CD4-positive, alpha-beta memory T cell (primary cell): ENCODE data around the gene ZNF804A. TPM values are rescaled to one million over a fixed set of nuclear protein-coding genes. Genes with fewer than 3 reads are reported as not detected.

ENCODE experiments used
- CTCF ChIA-PET: fragments of 350-600 bp; sonication (Branson Sonifier 250); formaldehyde crosslinking; loops from one replicate; lab custom pipeline; 2021; ENCODE audit warnings: inconsistent platforms; ENCODE audit not compliant: partially characterized antibody; lab: Charles Lee
- POLR2A ChIA-PET: fragments of 350-600 bp; sonication (Branson Sonifier 250); formaldehyde crosslinking; loops from one replicate; lab custom pipeline; 2021; ENCODE audit not compliant: partially characterized antibody; lab: Charles Lee
- DNase-seq, 5 donors: peaks; one replicate each; pipeline versions ENCODE4 v3.0.0 to v3.0.0-alpha.2; 2020 to 2022; ENCODE audit warnings: mixed read lengths in 1 of 5
- H3K27ac ChIP-seq: one replicate; pipeline ENCODE4 v1.7.0; 2013; ENCODE audit warnings: low read depth, low read length
- H3K27me3 ChIP-seq: 2 replicates; pipeline ENCODE4 v1.7.0; 2013; ENCODE audit warnings: mild to moderate bottlenecking, low read length, moderate library complexity; ENCODE audit not compliant: insufficient read depth
- H3K36me3 ChIP-seq: 2 replicates; pipeline ENCODE4 v1.7.0; 2013; ENCODE audit warnings: mild to moderate bottlenecking, low read length, moderate library complexity; ENCODE audit not compliant: insufficient read depth
- H3K4me1 ChIP-seq: 2 replicates; pipeline ENCODE4 v1.7.0; 2013; ENCODE audit warnings: mild to moderate bottlenecking, low read length, moderate library complexity; ENCODE audit not compliant: insufficient read depth
- H3K4me3 ChIP-seq, 2 donors: one replicate each; pipeline ENCODE4 v1.7.0; 2013; ENCODE audit warnings: low read length in 2 of 2, mild to moderate bottlenecking in 1 of 2
- H3K9me3 ChIP-seq, 2 donors: one replicate each; pipeline ENCODE4 v1.7.0; 2013; ENCODE audit warnings: low read length in 2 of 2, control low read depth in 1 of 2; ENCODE audit not compliant: control insufficient read depth in 1 of 2
- H3K27ac Mint-ChIP-seq, 7 donors: one replicate each; pipeline ENCODE4 v1.8.0; 2020 to 2021; ENCODE audit warnings: mixed read lengths in 7 of 7, mild to moderate bottlenecking in 6 of 7, inconsistent platforms in 3 of 7, moderate library complexity in 3 of 7
- H3K27me3 Mint-ChIP-seq, 2 donors: one replicate each; pipeline ENCODE4 v1.8.0; 2020 to 2021; ENCODE audit warnings: mixed read lengths in 2 of 2
- H3K36me3 Mint-ChIP-seq, 2 donors: one replicate each; pipeline ENCODE4 v1.8.0; 2020 to 2021; ENCODE audit warnings: mixed read lengths in 2 of 2, inconsistent platforms in 1 of 2, mild to moderate bottlenecking in 1 of 2
- H3K4me1 Mint-ChIP-seq, 4 donors: one replicate each; pipeline ENCODE4 v1.8.0; 2020 to 2021; ENCODE audit warnings: mixed read lengths in 4 of 4, mild to moderate bottlenecking in 1 of 4
- H3K4me3 Mint-ChIP-seq, 8 donors: one replicate each; pipeline ENCODE4 v1.8.0; 2020 to 2021; ENCODE audit warnings: mixed read lengths in 8 of 8, mild to moderate bottlenecking in 7 of 8, moderate library complexity in 6 of 8, inconsistent platforms in 3 of 8
- H3K9me3 Mint-ChIP-seq, 8 donors: one replicate each; pipeline ENCODE4 v1.8.0; 2020 to 2021; ENCODE audit warnings: mixed read lengths in 8 of 8, mild to moderate bottlenecking in 5 of 8, inconsistent platforms in 3 of 8, moderate library complexity in 1 of 8
- intact Hi-C: fragments of 100-400 bp; cut with micrococcal nuclease; formaldehyde crosslinking; loops from one replicate; pipeline ENCODE4 v1.15.1; 2023
- polyA plus RNA-seq, 2 donors: library from polyadenylated mRNA; unstranded; fragments of 300-500 nt; fragmentation: Illumina TruSeq; gene quantifications; one replicate each; pipeline ENCODE4 v1.2.3, GENCODE V29; 2021
- total RNA-seq, 2 experiments: library from RNA; stranded (reverse); gene quantifications; one replicate each; pipeline ENCODE4 v1.2.3, GENCODE V29; 2021

Gene ZNF804A
- total and polyA plus RNA-seq, 4 experiments from 2014 or later = 0.05 to 0.06 TPM; not detected in 2

DNA sequence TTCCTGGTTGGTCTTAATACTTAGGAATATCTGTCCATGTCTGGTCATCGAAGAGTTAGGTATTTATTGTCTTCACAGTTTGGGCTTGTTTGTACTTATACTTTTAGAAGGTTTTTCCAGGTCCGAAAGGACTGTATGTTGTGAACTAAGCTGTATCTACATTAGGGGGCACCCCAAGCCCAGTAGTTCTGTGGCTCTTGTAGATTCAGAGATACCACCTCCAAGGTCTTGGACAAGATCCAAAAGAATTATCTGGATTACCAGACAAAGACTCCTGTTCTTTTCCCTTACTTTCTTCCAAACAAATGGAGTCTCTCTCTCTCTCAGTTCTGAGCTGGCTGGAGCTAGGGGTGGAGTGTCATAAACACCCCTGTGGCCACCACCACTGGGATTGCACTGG lies 328.7 kb downstream of the ZNF804A start:
- DNase-seq = no peak
- ChIA-PET POLR2A (no interaction called here), CTCF (interaction anchor here (1.3 kb wide), 1 partner anchor 17 kb away, joined by 3 read pairs; no protein-coding TSS in a partner anchor)
- Mint-ChIP-seq H3K4me1 (no peaks in the 10 kb centered on the region), H3K27ac (no peak overlapping the region), H3K36me3 (no peaks in the 10 kb centered on the region), H3K9me3 (peaks cover 3 to 34% (median 19%) of the 10 kb centered on the region in 8 donors), H3K27me3 (no peaks in the 10 kb centered on the region), H3K4me3 (no peak overlapping the region)
- Histone ChIP-seq H3K36me3 (no peaks in the 10 kb centered on the region), H3K4me3 (no peak overlapping the region), H3K27me3 (no peaks in the 10 kb centered on the region), H3K4me1 (no peaks in the 10 kb centered on the region), H3K9me3 (peaks cover 0 to 7% of the 10 kb centered on the region in 2 donors), H3K27ac (no peak overlapping the region)
- intact Hi-C loops = no loop called here

DNA sequence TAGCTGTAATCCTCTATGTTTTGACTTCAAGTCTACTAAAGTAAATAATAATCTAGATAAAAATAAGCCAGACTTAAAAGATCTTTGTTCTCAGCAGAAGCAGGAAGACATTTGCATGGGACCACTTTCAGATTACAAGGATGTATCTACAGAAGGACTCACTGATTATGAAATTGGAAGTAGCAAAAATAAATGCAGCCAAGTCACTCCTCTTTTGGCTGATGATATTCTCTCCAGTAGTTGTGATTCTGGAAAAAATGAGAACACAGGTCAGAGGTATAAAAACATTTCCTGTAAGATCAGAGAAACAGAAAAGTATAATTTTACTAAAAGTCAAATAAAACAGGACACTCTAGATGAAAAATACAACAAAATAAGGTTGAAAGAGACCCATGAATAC lies 338.4 kb downstream of the ZNF804A start:
- H3K27me3 Mint-ChIP-seq = no peaks in the 10 kb centered on the region
- Histone ChIP-seq H3K4me3 (no peak overlapping the region), H3K27me3 (no peaks in the 10 kb centered on the region), H3K36me3 (no peaks in the 10 kb centered on the region), H3K4me1 (no peaks in the 10 kb centered on the region), H3K9me3 (no peaks in the 10 kb centered on the region), H3K27ac (no peak overlapping the region)
- intact Hi-C loops = no loop called here
- H3K4me1 Mint-ChIP-seq = no peaks in the 10 kb centered on the region
- CTCF ChIA-PET = no interaction called here
- POLR2A ChIA-PET = no interaction called here
- peaks cover 0 to 13% (median 5%) of the 10 kb centered on the region in 8 donors for H3K9me3 Mint-ChIP-seq
- no peak for DNase-seq
- H3K27ac Mint-ChIP-seq = no peak overlapping the region
- no peaks in the 10 kb centered on the region for H3K36me3 Mint-ChIP-seq
- H3K4me3 Mint-ChIP-seq = no peak overlapping the region

DNA sequence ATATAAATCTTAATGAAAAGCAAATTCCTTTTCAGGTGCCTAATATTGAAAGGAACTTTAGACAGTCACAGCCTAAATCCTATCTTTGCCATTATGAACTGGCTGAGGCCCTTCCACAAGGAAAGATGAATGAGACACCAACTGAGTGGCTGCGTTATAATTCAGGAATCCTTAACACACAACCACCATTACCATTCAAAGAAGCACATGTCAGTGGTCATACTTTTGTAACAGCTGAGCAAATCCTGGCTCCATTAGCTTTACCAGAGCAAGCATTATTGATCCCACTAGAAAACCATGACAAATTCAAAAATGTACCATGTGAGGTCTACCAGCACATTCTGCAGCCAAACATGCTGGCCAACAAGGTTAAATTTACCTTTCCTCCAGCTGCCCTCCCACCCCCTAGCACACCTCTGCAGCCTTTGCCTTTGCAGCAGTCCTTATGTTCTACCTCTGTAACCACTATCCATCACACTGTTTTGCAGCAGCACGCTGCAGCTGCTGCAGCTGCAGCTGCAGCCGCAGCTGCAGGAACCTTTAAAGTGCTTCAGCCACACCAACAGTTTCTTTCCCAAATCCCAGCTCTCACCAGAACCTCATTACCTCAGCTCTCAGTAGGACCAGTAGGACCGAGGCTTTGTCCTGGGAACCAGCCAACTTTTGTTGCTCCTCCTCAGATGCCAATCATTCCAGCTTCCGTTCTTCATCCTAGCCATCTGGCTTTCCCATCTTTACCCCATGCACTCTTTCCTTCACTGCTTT lies 340.1 kb downstream of the ZNF804A start:
- POLR2A ChIA-PET = no interaction called here
- intact Hi-C loops = no loop called here

DNA sequence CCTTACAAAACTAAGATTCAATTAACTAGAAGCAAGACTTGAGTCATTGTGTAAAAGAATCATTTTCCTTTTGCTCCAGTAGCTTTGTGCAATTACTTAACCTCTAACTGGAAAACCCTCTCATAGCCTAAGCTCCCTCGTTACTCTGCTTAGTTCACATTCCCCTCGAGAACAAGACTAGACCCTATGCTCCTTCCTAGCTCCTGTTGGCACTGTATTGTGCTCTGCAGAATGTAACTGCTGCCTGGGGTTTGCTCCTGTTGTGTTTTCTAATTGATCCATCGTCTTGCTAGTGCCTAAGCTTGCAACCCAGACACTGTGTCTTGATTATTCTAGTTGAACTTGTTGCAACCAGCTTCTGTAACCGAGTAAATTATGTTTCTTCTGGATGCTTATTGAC lies 347.0 kb downstream of the ZNF804A start:
- ChIA-PET CTCF (no interaction called here), POLR2A (no interaction called here)
- H3K36me3 Mint-ChIP-seq = no peaks in the 10 kb centered on the region
- no peaks in the 10 kb centered on the region for H3K4me1 ChIP-seq
- H3K4me3 ChIP-seq = no peak overlapping the region
- intact Hi-C loops = no loop called here
- H3K27ac ChIP-seq = no peak overlapping the region
- no peaks in the 10 kb centered on the region for H3K36me3 ChIP-seq
- H3K27me3 Mint-ChIP-seq = no peaks in the 10 kb centered on the region
- peak overlapping the region in 1 of 7 donors; percentile 1 for H3K27ac Mint-ChIP-seq
- no peak for DNase-seq
- no peaks in the 10 kb centered on the region for H3K9me3 ChIP-seq
- H3K9me3 Mint-ChIP-seq = peaks cover 0 to 8% (median under 1%) of the 10 kb centered on the region in 8 donors
- no peaks in the 10 kb centered on the region for H3K27me3 ChIP-seq
- no peak overlapping the region for H3K4me3 Mint-ChIP-seq
- H3K4me1 Mint-ChIP-seq = no peaks in the 10 kb centered on the region

More for the DNA sequence above, 340.1 kb downstream of the ZNF804A start:
- DNase-seq = no peak
- no peak overlapping the region for H3K4me3 ChIP-seq
- Mint-ChIP-seq H3K27me3 (no peaks in the 10 kb centered on the region), H3K4me3 (no peak overlapping the region), H3K27ac (no peak overlapping the region), H3K4me1 (no peaks in the 10 kb centered on the region), H3K9me3 (peaks cover 0 to 8% (median 2%) of the 10 kb centered on the region in 8 donors), H3K36me3 (no peaks in the 10 kb centered on the region)
- CTCF ChIA-PET = no interaction called here
- H3K27me3 ChIP-seq = no peaks in the 10 kb centered on the region
- no peak overlapping the region for H3K27ac ChIP-seq
- no peaks in the 10 kb centered on the region for H3K9me3 ChIP-seq
- no peaks in the 10 kb centered on the region for H3K4me1 ChIP-seq
- no peaks in the 10 kb centered on the region for H3K36me3 ChIP-seq

DNA sequence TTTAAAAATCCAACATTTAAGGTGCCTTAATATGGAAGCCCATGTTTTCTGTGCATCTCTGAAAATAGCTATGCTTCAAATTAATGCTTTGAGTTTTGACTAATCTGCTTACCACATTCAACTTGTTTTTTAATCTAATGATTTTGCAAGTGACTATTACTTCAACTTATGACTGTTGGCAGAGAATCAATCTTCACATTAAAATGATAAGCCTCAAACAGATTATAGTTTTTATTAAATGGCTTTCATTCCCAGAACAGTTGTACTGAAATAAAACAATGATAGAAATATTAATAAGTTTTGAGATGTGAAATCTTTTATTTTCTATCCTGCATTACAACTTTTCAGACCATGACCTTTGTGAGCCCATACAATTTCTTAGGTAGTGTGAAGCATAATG lies 347.5 kb downstream of the ZNF804A start:
- no peaks in the 10 kb centered on the region for H3K36me3 ChIP-seq
- Mint-ChIP-seq H3K9me3 (peaks cover 0 to 8% (median under 1%) of the 10 kb centered on the region in 8 donors), H3K4me1 (no peaks in the 10 kb centered on the region), H3K36me3 (no peaks in the 10 kb centered on the region), H3K4me3 (no peak overlapping the region), H3K27me3 (no peaks in the 10 kb centered on the region), H3K27ac (no peak overlapping the region)
- H3K4me3 ChIP-seq = no peak overlapping the region
- POLR2A ChIA-PET = no interaction called here
- no peak for DNase-seq
- no peaks in the 10 kb centered on the region for H3K4me1 ChIP-seq
- no peak overlapping the region for H3K27ac ChIP-seq
- H3K9me3 ChIP-seq = no peaks in the 10 kb centered on the region
- H3K27me3 ChIP-seq = no peaks in the 10 kb centered on the region
- intact Hi-C loops = no loop called here
- CTCF ChIA-PET = no interaction called here

DNA sequence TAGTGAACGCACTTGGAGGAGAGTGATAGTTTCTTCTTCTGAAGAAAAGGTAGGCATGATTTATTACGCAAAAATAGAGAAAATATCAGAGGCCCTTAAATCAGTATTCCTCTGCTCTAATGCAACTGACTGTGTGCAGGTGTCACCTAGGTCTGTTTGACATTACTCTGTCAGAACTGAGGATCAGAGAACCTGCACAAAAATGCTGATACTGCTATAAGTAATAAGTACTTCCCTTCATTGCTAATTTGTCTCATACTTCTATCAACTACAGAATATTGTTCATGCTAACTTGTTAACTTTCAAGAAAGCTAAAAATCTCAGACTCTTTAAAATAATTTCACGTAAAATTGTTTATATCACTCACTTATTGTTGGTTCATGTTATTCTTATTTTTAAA lies 358.5 kb downstream of the ZNF804A start:
- CTCF ChIA-PET = no interaction called here
- no peak overlapping the region for H3K4me3 ChIP-seq
- H3K4me1 ChIP-seq = no peaks in the 10 kb centered on the region
- POLR2A ChIA-PET = no interaction called here
- Mint-ChIP-seq H3K4me1 (no peaks in the 10 kb centered on the region), H3K9me3 (peaks cover 0 to 13% (median 0%) of the 10 kb centered on the region in 8 donors), H3K27me3 (no peaks in the 10 kb centered on the region), H3K4me3 (no peak overlapping the region), H3K27ac (no peak overlapping the region), H3K36me3 (no peaks in the 10 kb centered on the region)
- no peaks in the 10 kb centered on the region for H3K27me3 ChIP-seq
- no peaks in the 10 kb centered on the region for H3K36me3 ChIP-seq
- no peak for DNase-seq
- no peaks in the 10 kb centered on the region for H3K9me3 ChIP-seq
- no peak overlapping the region for H3K27ac ChIP-seq
- intact Hi-C loops = no loop called here

DNA sequence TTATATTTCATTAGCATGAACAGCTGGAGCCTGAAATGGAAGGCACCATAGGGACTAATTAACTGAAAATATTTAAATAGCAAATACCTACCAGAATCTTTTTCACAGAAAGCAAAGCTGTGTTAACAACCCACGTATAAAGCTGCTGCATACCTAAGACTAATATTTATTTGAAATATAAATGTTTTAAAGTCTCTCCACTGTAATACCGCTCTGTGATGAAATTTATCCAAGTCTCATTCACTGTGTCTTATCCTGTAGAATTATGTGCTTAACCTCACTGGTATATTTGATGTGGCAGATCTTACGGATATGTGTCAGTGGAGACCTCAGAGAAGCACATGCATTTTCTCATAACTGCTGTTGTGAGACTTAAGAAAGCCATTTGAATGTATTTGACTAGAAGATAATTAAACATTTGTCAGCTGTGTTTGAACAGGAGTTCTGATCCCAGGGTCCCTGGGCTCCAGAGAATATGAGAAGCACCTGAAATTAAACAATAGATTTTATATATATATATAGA lies 373.3 kb downstream of the ZNF804A start:
- Mint-ChIP-seq H3K27me3 (no peaks in the 10 kb centered on the region), H3K4me3 (no peak overlapping the region), H3K9me3 (peaks cover 0 to 6% (median under 1%) of the 10 kb centered on the region in 8 donors), H3K4me1 (no peaks in the 10 kb centered on the region), H3K36me3 (no peaks in the 10 kb centered on the region), H3K27ac (no peak overlapping the region)
- H3K27ac ChIP-seq = no peak overlapping the region
- intact Hi-C loops = no loop called here
- ChIA-PET POLR2A (no interaction called here), CTCF (no interaction called here)
- H3K9me3 ChIP-seq = no peaks in the 10 kb centered on the region
- no peak overlapping the region for H3K4me3 ChIP-seq
- no peaks in the 10 kb centered on the region for H3K36me3 ChIP-seq
- no peaks in the 10 kb centered on the region for H3K27me3 ChIP-seq
- DNase-seq = no peak
- no peaks in the 10 kb centered on the region for H3K4me1 ChIP-seq
